ENCODE measurements around the gene ATRNL1. TPM values are rescaled to one million over a fixed set of nuclear protein-coding genes. Genes with fewer than 3 reads are reported as not detected.

Gene ATRNL1
- total RNA-seq, 2 experiments from 2014 or later, result not detected

GRCh38 chr10:115772606-115773005 lies 679.4 kb downstream of the ATRNL1 start:
- no peaks in the 10 kb centered on the region for H3K36me3 ChIP-seq (ENCODE audit: insufficient read depth, low read length)
- no peaks in the 10 kb centered on the region for H3K79me2 ChIP-seq (ENCODE audit: insufficient read depth, low read depth, low read length)
- TF ChIP-seq EZH2phosphoT487 (IDR thresholded peaks at IDR 0.05; ENCODE audit: borderline replicate concordance, low read depth, low read length) (no peak), CTCF (conservative IDR thresholded peaks at IDR 0.05; ENCODE audit: low read length) (no peak)
- no peaks in the 10 kb centered on the region for H3K9me3 ChIP-seq (ENCODE audit: low read length)
- no TSS peak for BruUV-seq (replicated peaks)
- ChIA-PET POLR2A (no interaction called here), CTCF (ENCODE audit: unreplicated experiment) (no interaction called here)
- no peak overlapping the region for H3K27ac ChIP-seq (ENCODE audit: low read depth, low read length, poor library complexity, severe bottlenecking)
- no peak overlapping the region for H3K4me3 ChIP-seq (ENCODE audit: low read depth, low read length, poor library complexity, severe bottlenecking)
- intact Hi-C loops (cut with micrococcal nuclease; ENCODE audit: unreplicated experiment), result no loop called here
- H4K20me1 ChIP-seq (ENCODE audit: insufficient read depth, low read length), result no peaks in the 10 kb centered on the region
- no peak overlapping the region for H2AFZ ChIP-seq (ENCODE audit: low read length)
- H3K4me2 ChIP-seq (ENCODE audit: low read length), result no peak overlapping the region
- no peak for DNase-seq (ENCODE audit: low spot score)
- no peaks in the 10 kb centered on the region for H3K9me2 ChIP-seq (ENCODE audit: insufficient read depth, low read length)
- no peaks in the 10 kb centered on the region for H3K4me1 ChIP-seq (ENCODE audit: insufficient read depth, low read length, poor library complexity, severe bottlenecking)

GRCh38 chr10:115773832-115774231 lies 680.7 kb downstream of the ATRNL1 start:
- BruUV-seq (replicated peaks), result no TSS peak
- no peaks in the 10 kb centered on the region for H4K20me1 ChIP-seq (ENCODE audit: insufficient read depth, low read length)
- H3K4me3 ChIP-seq (ENCODE audit: low read depth, low read length, poor library complexity, severe bottlenecking), result no peak overlapping the region
- H3K4me2 ChIP-seq (ENCODE audit: low read length), result no peak overlapping the region
- H3K9me2 ChIP-seq (ENCODE audit: insufficient read depth, low read length), result no peaks in the 10 kb centered on the region
- no peak overlapping the region for H3K27ac ChIP-seq (ENCODE audit: low read depth, low read length, poor library complexity, severe bottlenecking)
- H3K79me2 ChIP-seq (ENCODE audit: insufficient read depth, low read depth, low read length), result no peaks in the 10 kb centered on the region
- intact Hi-C loops (cut with micrococcal nuclease; ENCODE audit: unreplicated experiment), result no loop called here
- no peak for TF ChIP-seq EZH2phosphoT487 (IDR thresholded peaks at IDR 0.05; ENCODE audit: borderline replicate concordance, low read depth, low read length)
- no peak for TF ChIP-seq CTCF (conservative IDR thresholded peaks at IDR 0.05; ENCODE audit: low read length)
- DNase-seq (ENCODE audit: low spot score), result no peak
- CTCF ChIA-PET (ENCODE audit: unreplicated experiment), result no interaction called here
- POLR2A ChIA-PET, result no interaction called here
- no peak overlapping the region for H2AFZ ChIP-seq (ENCODE audit: low read length)
- no peaks in the 10 kb centered on the region for H3K9me3 ChIP-seq (ENCODE audit: low read length)
- no peaks in the 10 kb centered on the region for H3K36me3 ChIP-seq (ENCODE audit: insufficient read depth, low read length)
- no peaks in the 10 kb centered on the region for H3K4me1 ChIP-seq (ENCODE audit: insufficient read depth, low read length, poor library complexity, severe bottlenecking)

GRCh38 chr10:115774721-115775120 lies 681.6 kb downstream of the ATRNL1 start:
- Histone ChIP-seq H3K9me2 (ENCODE audit: insufficient read depth, low read length) (no peaks in the 10 kb centered on the region), H2AFZ (ENCODE audit: low read length) (no peak overlapping the region), H3K4me2 (ENCODE audit: low read length) (no peak overlapping the region), H3K4me3 (ENCODE audit: low read depth, low read length, poor library complexity, severe bottlenecking) (no peak overlapping the region), H4K20me1 (ENCODE audit: insufficient read depth, low read length) (no peaks in the 10 kb centered on the region), H3K4me1 (ENCODE audit: insufficient read depth, low read length, poor library complexity, severe bottlenecking) (no peaks in the 10 kb centered on the region), H3K79me2 (ENCODE audit: insufficient read depth, low read depth, low read length) (no peaks in the 10 kb centered on the region), H3K36me3 (ENCODE audit: insufficient read depth, low read length) (no peaks in the 10 kb centered on the region), H3K9me3 (ENCODE audit: low read length) (no peaks in the 10 kb centered on the region), H3K27ac (ENCODE audit: low read depth, low read length, poor library complexity, severe bottlenecking) (no peak overlapping the region)
- POLR2A ChIA-PET, result interaction anchor here (0.6 to 0.7 kb wide), 2 partner anchors 168 to 1073 kb away, joined by 3 read pairs; no protein-coding TSS in a partner anchor
- intact Hi-C loops (cut with micrococcal nuclease; ENCODE audit: unreplicated experiment), result no loop called here
- DNase-seq (ENCODE audit: low spot score), result no peak
- no TSS peak for BruUV-seq (replicated peaks)
- TF ChIP-seq CTCF (conservative IDR thresholded peaks at IDR 0.05; ENCODE audit: low read length), result no peak
- no peak for TF ChIP-seq EZH2phosphoT487 (IDR thresholded peaks at IDR 0.05; ENCODE audit: borderline replicate concordance, low read depth, low read length)
- CTCF ChIA-PET (ENCODE audit: unreplicated experiment), result no interaction called here
